Measurements from ENCODE around the gene RNF208. TPM values are rescaled to one million over a fixed set of nuclear protein-coding genes. Genes with fewer than 3 reads are reported as not detected.

Gene RNF208
- total RNA-seq, 4 donors from 2014 or later = 0.88 to 2.4 (median 1.9) TPM; not detected in 1

- no peak for TF ChIP-seq CTCF (IDR thresholded peaks at IDR 0.05; ENCODE audit: low read depth)
These were observed 11.3 kb upstream of the RNF208 start for GRCh38 chr9:137233143-137233980.

DNA sequence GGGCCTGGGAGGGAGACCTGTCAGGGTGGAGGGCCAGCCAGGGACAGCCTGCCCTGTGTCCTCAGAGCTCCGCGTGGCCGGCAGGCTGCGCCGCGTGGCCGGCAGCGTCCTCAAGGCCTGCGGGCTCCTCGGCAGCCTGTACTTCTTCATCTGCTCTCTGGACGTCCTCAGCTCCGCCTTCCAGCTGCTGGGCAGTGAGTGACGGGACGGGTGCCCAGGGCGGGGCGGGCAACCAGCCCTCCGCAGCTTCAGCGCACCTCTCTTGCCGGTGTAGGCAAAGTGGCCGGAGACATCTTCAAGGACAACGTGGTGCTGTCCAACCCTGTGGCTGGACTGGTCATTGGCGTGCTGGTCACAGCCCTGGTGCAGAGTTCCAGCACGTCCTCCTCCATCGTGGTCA is 10.5 kb upstream of the RNF208 start:
- TF ChIP-seq CTCF (IDR thresholded peaks at IDR 0.05; ENCODE audit: low read depth) = no peak

DNA sequence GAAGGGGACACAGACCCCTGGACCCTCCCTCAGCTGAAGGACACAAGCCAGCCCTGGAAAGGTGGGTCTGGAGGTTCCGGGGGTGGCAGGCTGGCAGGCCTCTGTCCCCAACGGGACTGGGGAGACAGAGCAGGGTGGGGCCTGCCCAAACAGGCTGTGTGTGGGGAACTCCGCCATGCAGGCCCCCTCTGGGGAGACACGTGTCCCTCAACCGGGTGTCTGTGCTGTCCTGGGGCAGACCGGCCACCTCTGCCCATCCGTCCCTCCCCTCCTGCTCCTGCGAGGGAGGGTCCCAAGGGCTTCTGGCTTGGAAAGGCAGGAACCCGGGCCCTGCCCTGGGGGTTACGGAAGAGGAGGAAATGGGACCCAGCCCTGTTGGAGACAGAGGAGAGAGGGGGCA is 10.1 kb upstream of the RNF208 start:
- TF ChIP-seq CTCF (IDR thresholded peaks at IDR 0.05; ENCODE audit: low read depth) = no peak

DNA sequence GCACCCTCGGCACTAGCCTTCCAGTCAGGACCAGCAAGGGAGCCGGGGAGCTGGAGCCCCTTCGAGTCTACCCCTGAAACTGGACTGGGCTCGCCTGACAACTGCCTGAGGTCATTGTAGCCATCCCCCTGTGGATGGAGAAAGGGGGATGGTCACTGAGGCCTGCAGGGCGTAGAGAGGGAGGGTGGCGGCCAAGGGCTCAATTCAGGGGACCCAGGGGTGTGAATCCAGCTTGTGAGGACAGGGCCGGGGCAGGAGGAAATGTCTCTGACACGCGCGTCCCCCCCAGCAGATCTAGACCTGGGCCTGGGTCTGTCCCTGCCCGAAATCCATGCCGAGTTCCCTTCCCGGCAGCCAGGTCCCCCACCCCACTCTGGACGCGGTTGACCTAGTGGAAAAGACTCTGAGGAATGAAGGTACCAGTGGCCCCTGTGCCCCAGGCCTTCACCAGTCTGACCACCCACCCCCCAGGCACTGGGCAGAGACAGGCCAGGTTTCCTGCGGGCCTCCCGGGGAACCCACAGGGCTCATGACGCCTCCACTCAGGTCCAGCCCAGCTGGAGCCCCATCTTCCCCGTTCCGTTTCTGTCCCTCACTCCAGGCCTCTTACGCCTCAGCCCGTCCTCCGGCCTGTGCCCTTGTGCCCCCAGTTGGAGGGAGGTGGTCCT is 9.5 kb upstream of the RNF208 start:
- TF ChIP-seq CTCF (IDR thresholded peaks at IDR 0.05; ENCODE audit: low read depth) = no peak

GRCh38 chr9:137230705-137231371 is 8.8 kb upstream of the RNF208 start, which contains the start of gene SLC34A3:
SLC34A3 (plus strand) TSS chr9:137230901; CDS start chr9:137231703, 802 bp downstream.
- TF ChIP-seq CTCF (IDR thresholded peaks at IDR 0.05; ENCODE audit: low read depth) = no peak

- no peak for TF ChIP-seq CTCF (IDR thresholded peaks at IDR 0.05; ENCODE audit: low read depth)
These were observed 8.1 kb upstream of the RNF208 start for GRCh38 chr9:137229903-137230704.
